Measurements from ENCODE around the gene SMG9. TPM values are rescaled to one million over a fixed set of nuclear protein-coding genes. Genes with fewer than 3 reads are reported as not detected.

Gene SMG9
- total and polyA plus RNA-seq, 2 of the 4 experiments (the other 2 are of a cell fraction): 4.8 to 24.3 TPM

GRCh38 chr19:43762814-43763213 lies 8.1 kb upstream of the SMG9 start:
- Histone ChIP-seq H3K27me3 (ENCODE audit: control insufficient read depth, insufficient read depth, low read length) (no peaks in the 10 kb centered on the region), H3K4ac (ENCODE audit: low read depth, low read length) (peak overlapping the region; percentile 65), H3K4me2 (ENCODE audit: low read depth, low read length) (no peak overlapping the region), H3K4me1 (ENCODE audit: control insufficient read depth, insufficient read depth, low read length) (peaks cover 19% of the 10 kb centered on the region), H3K9ac (ENCODE audit: low read depth, low read length) (no peak overlapping the region), H4K91ac (ENCODE audit: insufficient read depth, low read depth, low read length) (no peak overlapping the region), H3K18ac (ENCODE audit: low read depth, low read length) (no peak overlapping the region), H2AK9ac (replicated peaks; ENCODE audit: low read depth, low read length, poor library complexity) (peak overlapping the region; percentile 30), H4K20me1 (ENCODE audit: insufficient read depth, low read length) (no peaks in the 10 kb centered on the region), H3K27ac (ENCODE audit: insufficient read depth, low read length) (no peak overlapping the region), H3K9me3 (ENCODE audit: control insufficient read depth, insufficient read depth, low read length) (no peaks in the 10 kb centered on the region), H4K8ac (ENCODE audit: low read depth in 2 of 2, low read length in 2 of 2) (peak overlapping the region in 1 of 2 experiments; percentile 12; a peak in 1 of 4 replicates), H3K9me1 (ENCODE audit: insufficient read depth, low read length) (peaks cover 26% of the 10 kb centered on the region), H2AFZ (replicated peaks; ENCODE audit: low read length, poor library complexity) (peak overlapping the region; percentile 8), H4K5ac (ENCODE audit: low read depth, low read length) (no peak overlapping the region), H3K79me1 (ENCODE audit: low read depth in 1 of 2, low read length in 2 of 2) (peaks cover 0 to 18% of the 10 kb centered on the region in 2 experiments; a peak in 2 of 4 replicates), H3K4me3 (ENCODE audit: insufficient read depth, low read depth, low read length) (no peak overlapping the region), H2BK20ac (ENCODE audit: low read depth, low read length) (peak overlapping the region; percentile 50; the same call in 1 of the 2 replicates), H3K56ac (ENCODE audit: extremely low read depth, insufficient read depth, low read length) (no peak overlapping the region), H2AK5ac (ENCODE audit: low read depth, low read length) (peak overlapping the region; percentile 55), H3K36me3 (ENCODE audit: control insufficient read depth, insufficient read depth, low read length) (no peaks in the 10 kb centered on the region), H2BK120ac (ENCODE audit: low read depth, low read length) (no peak overlapping the region), H3K14ac (replicated peaks; ENCODE audit: low read depth, low read length) (peak overlapping the region; percentile 37; the same call in 1 of the 2 replicates), H2BK5ac (ENCODE audit: low read depth, low read length, poor library complexity, severe bottlenecking) (peak overlapping the region; percentile 5), H3K23ac (ENCODE audit: low read depth, low read length) (peak overlapping the region; percentile 38; the same call in 1 of the 2 replicates), H2BK15ac (ENCODE audit: low read depth, low read length) (no peak overlapping the region)
- in situ Hi-C loops (cut with MboI; ENCODE audit: low sequenced_read_pairs) (no loop called here), dilution Hi-C loops (cut with HindIII; ENCODE audit: low sequenced_read_pairs, unreplicated experiment) (no loop called here), intact Hi-C loops (cut with micrococcal nuclease) (no loop called here)
- WGBS, 2 experiments (ENCODE audit: extremely low coverage in 2 of 2, insufficient read length in 1 of 2): no CpG with 5 or more reads among the region's 3 CpGs
- no peak for ATAC-seq (ENCODE audit: low read depth)
- POLR2A ChIA-PET (ENCODE audit: unreplicated experiment): no interaction called here
- no TSS peak for BruUV-seq (replicated peaks)
- TF ChIP-seq MAFK (IDR thresholded peaks at IDR 0.05; ENCODE audit: low read depth, low read length) (no peak), BHLHE40 (IDR thresholded peaks at IDR 0.05; ENCODE audit: low read depth, low read length) (no peak), FOS (IDR thresholded peaks at IDR 0.05; ENCODE audit: low read depth, low read length) (no peak), CEBPB (IDR thresholded peaks at IDR 0.05; ENCODE audit: low read depth, low read length) (no peak), CTCF (conservative IDR thresholded peaks at IDR 0.05; ENCODE audit: low read depth, low read length) (no peak), MXI1 (IDR thresholded peaks at IDR 0.05; ENCODE audit: borderline replicate concordance, low read depth, low read length) (no peak), RCOR1 (IDR thresholded peaks at IDR 0.05; ENCODE audit: insufficient replicate concordance, low read length) (no peak), NFE2L2 (IDR thresholded peaks at IDR 0.05; ENCODE audit: low read depth, low read length) (no peak), POLR2A (IDR thresholded peaks at IDR 0.05; ENCODE audit: low read depth, low read length) (no peak), CHD1 (IDR thresholded peaks at IDR 0.05; ENCODE audit: low read depth, low read length) (no peak), USF2 (IDR thresholded peaks at IDR 0.05; ENCODE audit: low read depth, low read length) (no peak), MAZ (IDR thresholded peaks at IDR 0.05; ENCODE audit: borderline replicate concordance, low read depth, low read length) (no peak), RFX5 (IDR thresholded peaks at IDR 0.05; ENCODE audit: low read depth, low read length) (no peak), SMC3 (IDR thresholded peaks at IDR 0.05; ENCODE audit: low read depth, low read length) (no peak)
- CTCF ChIA-PET: no interaction called here
- no peak for DNase-seq
